H1 (cell line): ENCODE measurements around the gene TMEM181. TPM values are rescaled to one million over a fixed set of nuclear protein-coding genes. Genes with fewer than 3 reads are reported as not detected.

Experiments used
- CTCF ChIA-PET: fragments of 300-600 bp; sonication (Branson Sonifier 250); formaldehyde crosslinking; loops from one replicate; lab custom pipeline; 2021; ENCODE audit not compliant: partially characterized antibody; lab: Charles Lee
- POLR2A ChIA-PET: fragments of 300-600 bp; sonication (Branson Sonifier 250); formaldehyde crosslinking; loops from one replicate; lab custom pipeline; 2021; ENCODE audit warnings: inconsistent platforms; ENCODE audit not compliant: partially characterized antibody; lab: Charles Lee
- DNase-seq, 2 experiments: peaks; one replicate each; pipeline versions ENCODE4 v3.0.0 to v3.0.0-alpha.2; 2010 to 2022; ENCODE audit warnings: low spot score in 2 of 2, low read depth in 1 of 2, mixed read lengths in 1 of 2
- FAIRE-seq: peaks from 2 replicates; lab custom pipeline; 2011; peaks lifted over from hg19 to GRCh38; lab: Jason Lieb, UNC
- H2AFZ ChIP-seq: 2 replicates; pipeline ENCODE4 v1.8.1; 2012; ENCODE audit warnings: low read length, inconsistent platforms
- H2AK5ac ChIP-seq: 2 replicates; pipeline ENCODE4 v1.6.1; 2013; ENCODE audit warnings: low read depth, low read length
- H2BK120ac ChIP-seq: replicated peaks from 2 replicates; pipeline ENCODE3; 2013; ENCODE audit warnings: low read depth, low read length, inconsistent platforms
- H2BK12ac ChIP-seq: 2 replicates; pipeline ENCODE4 v1.6.1; 2013; ENCODE audit warnings: low read depth, low read length
- H2BK15ac ChIP-seq: 2 replicates; pipeline ENCODE4 v1.6.1; 2013; ENCODE audit warnings: low read length
- H2BK20ac ChIP-seq: 2 replicates; pipeline ENCODE4 v1.6.1; 2013; ENCODE audit warnings: low read length
- H2BK5ac ChIP-seq: 2 replicates; pipeline ENCODE4 v1.6.1; 2013; ENCODE audit warnings: low read depth, low read length
- H3K14ac ChIP-seq: 2 replicates; pipeline ENCODE4 v1.6.1; 2013; ENCODE audit warnings: inconsistent platforms; ENCODE audit not compliant: insufficient read length
- H3K18ac ChIP-seq: 2 replicates; pipeline ENCODE4 v1.6.1; 2013; ENCODE audit warnings: low read length; ENCODE audit errors: extremely low read depth
- H3K23ac ChIP-seq: 2 replicates; pipeline ENCODE4 v1.6.1; 2013; ENCODE audit warnings: inconsistent platforms; ENCODE audit not compliant: insufficient read length
- H3K23me2 ChIP-seq: 2 replicates; pipeline ENCODE4 v1.6.1; 2013; ENCODE audit warnings: low read depth, low read length
- H3K27ac ChIP-seq: 2 replicates; pipeline ENCODE4 v1.6.1; 2011; ENCODE audit warnings: low read depth, low read length, inconsistent platforms
- H3K27me3 ChIP-seq, 4 experiments: replicated peaks in 1 of 4; 1 replicate in 1 of 4; 2 replicates in 3 of 4; pipeline versions ENCODE4 v1.6.1 to v1.8.1; 2011 to 2013; ENCODE audit warnings: low read length in 3 of 4, mild to moderate bottlenecking in 3 of 4, inconsistent platforms in 2 of 4, mixed read lengths in 2 of 4, moderate library complexity in 1 of 4; ENCODE audit not compliant: control insufficient read depth in 3 of 4, insufficient read depth in 3 of 4; ENCODE audit errors: extremely low read depth in 1 of 4
- H3K36me3 ChIP-seq, 4 experiments: 2 replicates each; pipeline versions ENCODE4 v1.6.1 to v1.8.1; 2011 to 2013; ENCODE audit warnings: mild to moderate bottlenecking in 4 of 4, low read length in 3 of 4, moderate library complexity in 2 of 4, control low read depth in 1 of 4, inconsistent platforms in 1 of 4; ENCODE audit not compliant: insufficient read depth in 4 of 4, control insufficient read depth in 2 of 4
- H3K4ac ChIP-seq: replicated peaks from 2 replicates; pipeline ENCODE3; 2013; ENCODE audit warnings: low read length, low read depth, mixed read lengths, inconsistent platforms; ENCODE audit not compliant: insufficient read length
- H3K4me1 ChIP-seq, 4 experiments: replicated peaks in 1 of 4; 1 replicate in 1 of 4; 2 replicates in 3 of 4; pipeline versions ENCODE4 v1.6.1 to v1.8.1; 2011 to 2013; ENCODE audit warnings: low read length in 3 of 4, inconsistent platforms in 2 of 4, mixed read lengths in 1 of 4; ENCODE audit not compliant: insufficient read depth in 4 of 4, control insufficient read depth in 3 of 4
- H3K4me2 ChIP-seq, 2 experiments: 2 replicates each; pipeline versions ENCODE4 v1.6.1 to v1.8.1; 2011 to 2013; ENCODE audit warnings: low read depth in 2 of 2, low read length in 2 of 2, control low read depth in 1 of 2, inconsistent platforms in 1 of 2, mild to moderate bottlenecking in 1 of 2; ENCODE audit not compliant: insufficient read depth in 1 of 2
- H3K4me3 ChIP-seq, 4 experiments: fragments of 200-600, 300-600 bp in 1 of 4; sonication (generic), shearing (Covaris generic), sonication (Bioruptor Twin) in 1 of 4; 2 replicates each; pipeline versions ENCODE4 v1.5.1 to v1.8.1; 2011 to 2016; ENCODE audit warnings: low read length in 4 of 4, low read depth in 3 of 4, control low read depth in 2 of 4, inconsistent platforms in 2 of 4, mild to moderate bottlenecking in 2 of 4, mixed read lengths in 1 of 4, moderate library complexity in 1 of 4; ENCODE audit not compliant: insufficient read depth in 2 of 4; ENCODE audit errors: extremely low read depth in 1 of 4
- H3K56ac ChIP-seq: replicated peaks from 2 replicates; pipeline ENCODE3; 2013; ENCODE audit warnings: low read depth, mild to moderate bottlenecking, mixed read lengths, low read length, inconsistent platforms; ENCODE audit not compliant: insufficient read length
- H3K79me1 ChIP-seq: 2 replicates; pipeline ENCODE4 v1.6.1; 2013; ENCODE audit warnings: low read depth, low read length, control low read depth
- H3K79me2 ChIP-seq, 2 experiments: 2 replicates each; pipeline versions ENCODE4 v1.6.1 to v1.8.1; 2012 to 2013; ENCODE audit warnings: low read length in 2 of 2, mild to moderate bottlenecking in 2 of 2, inconsistent platforms in 1 of 2; ENCODE audit not compliant: insufficient read depth in 2 of 2, control insufficient read depth in 1 of 2
- H3K9ac ChIP-seq, 4 experiments: replicated peaks in 1 of 4; 1 replicate in 1 of 4; 2 replicates in 3 of 4; pipeline versions ENCODE4 v1.6.1 to v1.8.1; 2011 to 2013; ENCODE audit warnings: low read depth in 3 of 4, low read length in 3 of 4, control low read depth in 2 of 4, mild to moderate bottlenecking in 2 of 4, moderate library complexity in 2 of 4, inconsistent platforms in 1 of 4; ENCODE audit errors: extremely low read depth in 1 of 4
- H3K9me3 ChIP-seq, 2 experiments: 2 replicates each; pipeline versions ENCODE4 v1.6.1 to v1.8.1; 2012 to 2013; ENCODE audit warnings: mild to moderate bottlenecking in 2 of 2, moderate library complexity in 2 of 2, control low read depth in 1 of 2, inconsistent platforms in 1 of 2, low read depth in 1 of 2, low read length in 1 of 2, mixed read lengths in 1 of 2; ENCODE audit not compliant: insufficient read depth in 2 of 2
- H4K20me1 ChIP-seq, 2 experiments: replicated peaks in 1 of 2; 2 replicates each; pipeline versions ENCODE3 to v1.8.1; 2011 to 2013; ENCODE audit warnings: inconsistent platforms in 2 of 2, low read length in 2 of 2, mild to moderate bottlenecking in 1 of 2; ENCODE audit not compliant: insufficient read depth in 2 of 2, control insufficient read depth in 1 of 2
- H4K5ac ChIP-seq: 2 replicates; pipeline ENCODE4 v1.6.1; 2013; ENCODE audit warnings: low read length, low read depth, mixed read lengths, inconsistent platforms; ENCODE audit not compliant: insufficient read length
- H4K8ac ChIP-seq: 2 replicates; pipeline ENCODE4 v1.8.0; 2013; ENCODE audit warnings: mild to moderate bottlenecking, moderate library complexity, low read length, inconsistent platforms; ENCODE audit not compliant: insufficient read depth; ENCODE audit errors: extremely low read depth
- H4K91ac ChIP-seq: replicated peaks from 2 replicates; pipeline ENCODE3; 2013; ENCODE audit warnings: low read length, mixed read lengths, inconsistent platforms; ENCODE audit not compliant: insufficient read length
- EGR1 ChIP-seq: IDR thresholded peaks from 2 replicates; pipeline ENCODE4 v1.6.1; 2011; ENCODE audit warnings: low read depth, low read length, borderline replicate concordance
- FOSL1 ChIP-seq: IDR thresholded peaks from 2 replicates; pipeline ENCODE4 v1.6.1; 2011; ENCODE audit warnings: mild to moderate bottlenecking, low read depth, low read length, moderate library complexity; ENCODE audit not compliant: insufficient read depth
- NANOG ChIP-seq: IDR thresholded peaks from 2 replicates; pipeline ENCODE4 v1.6.1; 2011; ENCODE audit warnings: low read length, low read depth, mild to moderate bottlenecking, inconsistent platforms; ENCODE audit not compliant: insufficient read depth, poor library complexity, severe bottlenecking
- PHF8 ChIP-seq: fragments of 200-600 bp; sonication (generic); conservative IDR thresholded peaks from 2 replicates; pipeline ENCODE4 v1.7.1; 2012; ENCODE audit warnings: low read depth, mild to moderate bottlenecking, inconsistent platforms, low read length, moderate library complexity
- POLR2AphosphoS5 ChIP-seq: IDR thresholded peaks from 2 replicates; pipeline ENCODE4 v1.6.1; 2011; ENCODE audit warnings: low read depth, low read length
- RXRA ChIP-seq: IDR thresholded peaks from 2 replicates; pipeline ENCODE4 v1.6.1; 2011; ENCODE audit warnings: low read depth, mild to moderate bottlenecking, low read length, moderate library complexity; ENCODE audit not compliant: insufficient read depth
- SP1 ChIP-seq: IDR thresholded peaks from 2 replicates; pipeline ENCODE4 v1.6.1; 2011; ENCODE audit warnings: low read depth, low read length
- YY1 ChIP-seq: IDR thresholded peaks from 2 replicates; pipeline ENCODE4 v1.6.1; 2011; ENCODE audit warnings: low read depth, mild to moderate bottlenecking, low read length
- WGBS, 2 experiments: shearing (Covaris generic) in 1 of 2; methylation state at CpG; one replicate each; pipeline versions ENCODE4 v1.1.6 to v1.1.7; 2013 to 2015; ENCODE audit warnings: low lambda C conversion rate in 2 of 2, mixed read lengths in 2 of 2, inconsistent platforms in 1 of 2, low coverage in 1 of 2, missing lambda C conversion rate in 1 of 2; ENCODE audit not compliant: insufficient replicate concordance in 2 of 2, insufficient coverage in 1 of 2, insufficient read length in 1 of 2; ENCODE audit errors: extremely low coverage in 1 of 2, missing lambda C conversion rate in 1 of 2; 5-methylcytosine and 5-hydroxymethylcytosine counted together
- polyA plus RNA-seq, 7 experiments: library from polyadenylated mRNA; depleted of rRNA in 3 of 7; stranded (reverse) in 5 of 7; unstranded in 2 of 7; fragments of >200 nt in 5 of 7; fragments of 200-250 nt in 2 of 7; gene quantifications; 1 replicate in 5 of 7; 2 replicates in 1 of 7; 4 replicates in 1 of 7; pipeline versions ENCODE4 v1.2.1 to v1.2.3, GENCODE V29; 2011 to 2013; ENCODE audit warnings: missing spikeins in 2 of 7, mixed read lengths in 2 of 7
- total RNA-seq: library from RNA; stranded (reverse); fragmentation: NEBNext Ultra II Directional; extraction: Animal tissue kit (Norgen Biotek cat#: 25700); gene quantifications from 2 replicates; pipeline ENCODE4 v1.2.1, GENCODE V29; 2021
- TF ChIP-seq, protein P1 (sequence below), 3 experiments: IDR thresholded peaks; 1 replicate in 2 of 3; 2 replicates in 1 of 3; pipeline versions ENCODE4 v1.5.1 to v1.6.1; 2011; ENCODE audit warnings: low read length in 3 of 3, mild to moderate bottlenecking in 3 of 3, inconsistent platforms in 2 of 3, low read depth in 1 of 3, moderate library complexity in 1 of 3; ENCODE audit not compliant: insufficient read depth in 1 of 3; ENCODE audit errors: control extremely low read depth in 1 of 3
- TF ChIP-seq, protein P2 (sequence below): IDR thresholded peaks from 2 replicates; pipeline ENCODE4 v1.6.1; 2011; ENCODE audit warnings: low read length, improper control_type of control experiment

The TMEM181 gene
- total and polyA plus RNA-seq, 2 of the 8 experiments (the other 6 are each of a cell fraction or from before 2014, with no cell fraction given) = 8.6 to 19.0 TPM

DNA sequence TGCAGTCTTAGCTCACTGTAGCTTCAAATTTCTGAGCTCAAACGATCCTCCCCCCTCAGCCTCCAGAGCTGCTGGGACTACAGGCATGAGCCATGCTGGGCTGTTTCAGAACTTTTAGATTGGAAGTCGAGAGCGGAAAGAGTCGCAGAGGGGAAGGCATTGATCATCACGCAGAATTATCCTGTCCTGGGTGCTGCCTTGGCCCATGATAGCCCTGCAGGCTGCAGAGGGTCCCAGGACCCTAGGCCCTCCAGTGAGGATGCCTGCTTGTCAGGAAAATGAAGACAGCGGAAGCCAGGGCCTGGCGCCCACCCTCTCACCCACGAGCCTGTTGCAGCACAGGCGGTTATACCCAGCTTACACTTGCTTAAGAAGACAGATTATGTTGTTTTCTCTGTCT, 9.1 kb downstream of the TMEM181 start:
- Histone ChIP-seq H3K4me3 (no peak overlapping the region), H3K4me2 (no peak overlapping the region), H3K18ac (no peak overlapping the region), H4K91ac (no peak overlapping the region), H3K4me1 (peaks cover 0 to 8% (median 4%) of the 10 kb centered on the region in 4 experiments; a peak in 4 of 7 replicates), H3K9ac (no peak overlapping the region), H3K23ac (no peak overlapping the region), H2BK20ac (no peak overlapping the region), H3K27ac (no peak overlapping the region), H2BK5ac (no peak overlapping the region), H2BK12ac (no peak overlapping the region), H3K27me3 (no peaks in the 10 kb centered on the region), H3K23me2 (no peaks in the 10 kb centered on the region; the same call in 1 of the 2 replicates), H3K79me2 (peaks cover 0 to 86% of the 10 kb centered on the region in 2 experiments; a peak in 3 of 4 replicates), H3K36me3 (peaks cover 0 to 2% (median 0%) of the 10 kb centered on the region in 4 experiments; a peak in 2 of 8 replicates), H4K20me1 (peaks cover 32 to 53% of the 10 kb centered on the region in 2 experiments), H3K56ac (no peak overlapping the region), H4K8ac (no peak overlapping the region), H3K4ac (no peak overlapping the region), H3K79me1 (peaks cover 47% of the 10 kb centered on the region), H2BK15ac (no peak overlapping the region), H4K5ac (no peak overlapping the region), H2AK5ac (no peak overlapping the region), H2AFZ (no peak overlapping the region), H3K14ac (no peak overlapping the region), H3K9me3 (no peaks in the 10 kb centered on the region), H2BK120ac (no peak overlapping the region)
- ChIA-PET POLR2A (interaction anchor here (0.6 to 1.5 kb wide), 3 partner anchors 13 to 40 kb away, joined by 3 to 4 read pairs (median 3); no protein-coding TSS in a partner anchor), CTCF (interaction anchor here (0.7 to 3.1 kb wide), 8 partner anchors 11 to 347 kb away, joined by 3 to 12 read pairs (median 4); no protein-coding TSS in a partner anchor)
- FAIRE-seq (no peak), DNase-seq (no peak)
- 92% methylated on average over 9 of the region's 9 CpGs; no CpG with 5 or more reads in 1 of the 2 experiments for WGBS, 2 experiments
- TF ChIP-seq PHF8 (no peak), RXRA (no peak), EGR1 (no peak), FOSL1 (no peak), YY1 (no peak), NANOG (no peak), POLR2AphosphoS5 (no peak), SP1 (no peak)
- TF ChIP-seq, protein P1, sequence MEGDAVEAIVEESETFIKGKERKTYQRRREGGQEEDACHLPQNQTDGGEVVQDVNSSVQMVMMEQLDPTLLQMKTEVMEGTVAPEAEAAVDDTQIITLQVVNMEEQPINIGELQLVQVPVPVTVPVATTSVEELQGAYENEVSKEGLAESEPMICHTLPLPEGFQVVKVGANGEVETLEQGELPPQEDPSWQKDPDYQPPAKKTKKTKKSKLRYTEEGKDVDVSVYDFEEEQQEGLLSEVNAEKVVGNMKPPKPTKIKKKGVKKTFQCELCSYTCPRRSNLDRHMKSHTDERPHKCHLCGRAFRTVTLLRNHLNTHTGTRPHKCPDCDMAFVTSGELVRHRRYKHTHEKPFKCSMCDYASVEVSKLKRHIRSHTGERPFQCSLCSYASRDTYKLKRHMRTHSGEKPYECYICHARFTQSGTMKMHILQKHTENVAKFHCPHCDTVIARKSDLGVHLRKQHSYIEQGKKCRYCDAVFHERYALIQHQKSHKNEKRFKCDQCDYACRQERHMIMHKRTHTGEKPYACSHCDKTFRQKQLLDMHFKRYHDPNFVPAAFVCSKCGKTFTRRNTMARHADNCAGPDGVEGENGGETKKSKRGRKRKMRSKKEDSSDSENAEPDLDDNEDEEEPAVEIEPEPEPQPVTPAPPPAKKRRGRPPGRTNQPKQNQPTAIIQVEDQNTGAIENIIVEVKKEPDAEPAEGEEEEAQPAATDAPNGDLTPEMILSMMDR (IDR thresholded peaks at IDR 0.05; ENCODE audit: control extremely low read depth in 1 of 3, insufficient read depth in 1 of 3, low read depth in 1 of 3, low read length in 3 of 3) = no peak
- TF ChIP-seq, protein P2, sequence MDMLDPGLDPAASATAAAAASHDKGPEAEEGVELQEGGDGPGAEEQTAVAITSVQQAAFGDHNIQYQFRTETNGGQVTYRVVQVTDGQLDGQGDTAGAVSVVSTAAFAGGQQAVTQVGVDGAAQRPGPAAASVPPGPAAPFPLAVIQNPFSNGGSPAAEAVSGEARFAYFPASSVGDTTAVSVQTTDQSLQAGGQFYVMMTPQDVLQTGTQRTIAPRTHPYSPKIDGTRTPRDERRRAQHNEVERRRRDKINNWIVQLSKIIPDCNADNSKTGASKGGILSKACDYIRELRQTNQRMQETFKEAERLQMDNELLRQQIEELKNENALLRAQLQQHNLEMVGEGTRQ = no peak
